HEK293 (cell line): ENCODE results near the gene SYN1.

Source experiments
- CTCF ChIA-PET: fragments of 350-600 bp; formaldehyde crosslinking; extraction: SDS; loops from one replicate; lab custom pipeline; 2021; ENCODE audit warnings: antibody characterized with exemption; lab: Yijun Ruan, JAX
- POLR2A ChIA-PET: fragments of 300-600 bp; formaldehyde crosslinking; extraction: SDS; loops from one replicate; lab custom pipeline; 2020; ENCODE audit warnings: antibody characterized with exemption, inconsistent platforms; lab: Yijun Ruan, JAX
- H3K27ac ChIP-seq: fragments of 200-500 bp; sonication (Bioruptor generic); 2 replicates; pipeline ENCODE4 v1.5.1; 2014; ENCODE audit warnings: low read depth, low read length, control low read depth, inconsistent platforms; ENCODE audit errors: extremely low read depth
- H3K36me3 ChIP-seq, 2 experiments: fragments of 200-500 bp in 1 of 2; sonication (Bioruptor generic) in 1 of 2; 1 replicate in 1 of 2; 2 replicates in 1 of 2; pipeline ENCODE4 v1.5.1; 2014 to 2017; ENCODE audit warnings: inconsistent platforms in 2 of 2, low read length in 2 of 2; ENCODE audit not compliant: control insufficient read depth in 2 of 2, insufficient read depth in 1 of 2
- H3K4me1 ChIP-seq: fragments of 200-500 bp; sonication (Bioruptor generic); 2 replicates; pipeline ENCODE4 v1.5.1; 2014; ENCODE audit warnings: mild to moderate bottlenecking, low read length, inconsistent platforms; ENCODE audit not compliant: control insufficient read depth, insufficient read depth
- H3K4me3 ChIP-seq: 2 replicates; pipeline ENCODE4 v1.5.1; 2011; ENCODE audit warnings: low read depth, mild to moderate bottlenecking, control low read depth, low read length, moderate library complexity
- H3K9me3 ChIP-seq: fragments of 200-500 bp; sonication (Bioruptor generic); 2 replicates; pipeline ENCODE4 v1.5.1; 2014; ENCODE audit warnings: low read depth, low read length, inconsistent platforms; ENCODE audit not compliant: control insufficient read depth, insufficient read depth
- FEZF1 ChIP-seq: fragments of 450-650 bp; formaldehyde crosslinking; IDR thresholded peaks from 2 replicates; pipeline ENCODE4 v1.5.1; 2016; ENCODE audit warnings: missing biosample characterization, missing genetic modification characterization
- KLF7 ChIP-seq: fragments of 450-650 bp; formaldehyde crosslinking; IDR thresholded peaks from 2 replicates; pipeline ENCODE4 v1.5.1; 2016; ENCODE audit warnings: missing biosample characterization, missing genetic modification characterization, borderline replicate concordance
- OVOL3 ChIP-seq: fragments of 450-650 bp; formaldehyde crosslinking; IDR thresholded peaks from 2 replicates; pipeline ENCODE4 v1.5.1; 2016; ENCODE audit warnings: missing biosample characterization, missing genetic modification characterization
- PRDM1 ChIP-seq: fragments of 450-650 bp; formaldehyde crosslinking; IDR thresholded peaks from 2 replicates; pipeline ENCODE4; 2016; ENCODE audit warnings: missing biosample characterization, missing genetic modification characterization
- RBAK ChIP-seq: fragments of 450-650 bp; formaldehyde crosslinking; IDR thresholded peaks from 2 replicates; pipeline ENCODE4 v1.5.1; 2016; ENCODE audit warnings: missing biosample characterization, missing genetic modification characterization
- SCRT1 ChIP-seq: fragments of 450-650 bp; formaldehyde crosslinking; IDR thresholded peaks from 2 replicates; pipeline ENCODE4 v1.5.1; 2016; ENCODE audit warnings: missing biosample characterization, missing genetic modification characterization, borderline replicate concordance
- SETDB1 ChIP-seq: IDR thresholded peaks from one replicate; pipeline ENCODE4 v1.6.1; 2017; ENCODE audit warnings: mild to moderate bottlenecking, low read length, moderate library complexity, mixed read lengths; ENCODE audit not compliant: insufficient read length
- SP7 ChIP-seq: fragments of 450-650 bp; formaldehyde crosslinking; IDR thresholded peaks from 2 replicates; pipeline ENCODE4 v1.5.1; 2016; ENCODE audit warnings: missing biosample characterization, missing genetic modification characterization
- TCF7L2 ChIP-seq: IDR thresholded peaks from 2 replicates; pipeline ENCODE4 v1.6.1; 2011; ENCODE audit warnings: low read depth, mild to moderate bottlenecking, inconsistent platforms, low read length, moderate library complexity, borderline replicate concordance
- ZBTB6 ChIP-seq: fragments of 450-650 bp; formaldehyde crosslinking; IDR thresholded peaks from 2 replicates; pipeline ENCODE4 v1.5.1; 2017; ENCODE audit warnings: missing biosample characterization, missing genetic modification characterization
- ZIC2 ChIP-seq: fragments of 450-650 bp; formaldehyde crosslinking; IDR thresholded peaks from 2 replicates; pipeline ENCODE4 v1.5.1; 2016; ENCODE audit warnings: missing biosample characterization, missing genetic modification characterization
- ZNF121 ChIP-seq: fragments of 450-650 bp; formaldehyde crosslinking; IDR thresholded peaks from 2 replicates; pipeline ENCODE4 v1.5.1; 2016; ENCODE audit warnings: missing biosample characterization, missing genetic modification characterization
- ZNF132 ChIP-seq: fragments of 450-650 bp; formaldehyde crosslinking; IDR thresholded peaks from 2 replicates; pipeline ENCODE4 v1.5.1; 2017; ENCODE audit warnings: missing biosample characterization, missing genetic modification characterization, borderline replicate concordance
- ZNF18 ChIP-seq: fragments of 450-650 bp; formaldehyde crosslinking; IDR thresholded peaks from 2 replicates; pipeline ENCODE4 v1.5.1; 2016; ENCODE audit warnings: missing biosample characterization, missing genetic modification characterization
- ZNF19 ChIP-seq: fragments of 450-650 bp; formaldehyde crosslinking; IDR thresholded peaks from 2 replicates; pipeline ENCODE4; 2016; ENCODE audit warnings: missing biosample characterization, missing genetic modification characterization, low read depth
- ZNF23 ChIP-seq: fragments of 450-650 bp; formaldehyde crosslinking; IDR thresholded peaks from 2 replicates; pipeline ENCODE4 v1.5.1; 2016; ENCODE audit warnings: missing biosample characterization, missing genetic modification characterization, borderline replicate concordance
- ZNF248 ChIP-seq: fragments of 450-650 bp; formaldehyde crosslinking; IDR thresholded peaks from 2 replicates; pipeline ENCODE4 v1.5.1; 2017; ENCODE audit warnings: missing biosample characterization, missing genetic modification characterization
- ZNF274 ChIP-seq, 2 experiments: fragments of 200-500 bp in 1 of 2; fragments of 450-650 bp in 1 of 2; sonication (Bioruptor generic) in 1 of 2; formaldehyde crosslinking in 1 of 2; IDR thresholded peaks; 2 replicates each; pipeline versions ENCODE4 v1.5.1 to v1.6.1; 2014 to 2016; ENCODE audit warnings: borderline replicate concordance in 1 of 2, inconsistent platforms in 1 of 2, low read length in 1 of 2, missing biosample characterization in 1 of 2, missing genetic modification characterization in 1 of 2
- ZNF302 ChIP-seq: fragments of 450-650 bp; formaldehyde crosslinking; IDR thresholded peaks from 2 replicates; pipeline ENCODE4 v1.5.1; 2016; ENCODE audit warnings: missing biosample characterization, missing genetic modification characterization, low read depth
- ZNF311 ChIP-seq: fragments of 450-650 bp; formaldehyde crosslinking; IDR thresholded peaks from 2 replicates; pipeline ENCODE4 v1.5.1; 2017; ENCODE audit warnings: missing biosample characterization, missing genetic modification characterization, borderline replicate concordance
- ZNF335 ChIP-seq: fragments of 450-650 bp; formaldehyde crosslinking; conservative IDR thresholded peaks from 2 replicates; pipeline ENCODE4 v1.5.1; 2016; ENCODE audit warnings: missing biosample characterization, missing genetic modification characterization
- ZNF549 ChIP-seq: fragments of 450-650 bp; IDR thresholded peaks from 2 replicates; pipeline ENCODE4 v1.5.1; 2018; ENCODE audit warnings: missing biosample characterization, missing genetic modification characterization, mild to moderate bottlenecking, inconsistent platforms, moderate library complexity
- ZNF558 ChIP-seq: fragments of 450-650 bp; formaldehyde crosslinking; IDR thresholded peaks from 2 replicates; pipeline ENCODE4 v1.5.1; 2016; ENCODE audit warnings: missing biosample characterization, missing genetic modification characterization
- ZNF610 ChIP-seq: fragments of 450-650 bp; formaldehyde crosslinking; IDR thresholded peaks from 2 replicates; pipeline ENCODE4 v1.5.1; 2016; ENCODE audit warnings: missing biosample characterization, missing genetic modification characterization, borderline replicate concordance
- ZNF658 ChIP-seq: fragments of 450-650 bp; formaldehyde crosslinking; IDR thresholded peaks from 2 replicates; pipeline ENCODE4; 2016; ENCODE audit warnings: missing biosample characterization, missing genetic modification characterization
- ZNF747 ChIP-seq: fragments of 450-650 bp; formaldehyde crosslinking; IDR thresholded peaks from 2 replicates; pipeline ENCODE4 v1.5.1; 2016; ENCODE audit warnings: missing biosample characterization, missing genetic modification characterization
- ZNF768 ChIP-seq: fragments of 450-650 bp; formaldehyde crosslinking; IDR thresholded peaks from 2 replicates; pipeline ENCODE4 v1.5.1; 2018; ENCODE audit warnings: missing biosample characterization, mild to moderate bottlenecking, missing genetic modification characterization
- ZNF791 ChIP-seq: fragments of 450-650 bp; formaldehyde crosslinking; IDR thresholded peaks from 2 replicates; pipeline ENCODE4 v1.5.1; 2016; ENCODE audit warnings: missing biosample characterization, missing genetic modification characterization
- ZSCAN23 ChIP-seq: fragments of 450-650 bp; formaldehyde crosslinking; IDR thresholded peaks from 2 replicates; pipeline ENCODE4 v1.5.1; 2016; ENCODE audit warnings: missing biosample characterization, missing genetic modification characterization

The SYN1 gene

GRCh38 chrX:47661539-47661938 is 41.9 kb upstream of the SYN1 start:
- TF ChIP-seq ZNF558 = no peak
- Histone ChIP-seq H3K36me3 (peaks cover under 1 to 12% of the 10 kb centered on the region in 2 experiments; a peak in 2 of 3 replicates), H3K4me1 (no peaks in the 10 kb centered on the region), H3K4me3 (no peak overlapping the region), H3K27ac (no peak overlapping the region), H3K9me3 (no peaks in the 10 kb centered on the region)
- POLR2A ChIA-PET = no interaction called here
- CTCF ChIA-PET = interaction anchor here (0.5 kb wide), 1 partner anchor 1205 kb away, joined by 7 read pairs; no protein-coding TSS in a partner anchor

GRCh38 chrX:47659421-47659726 is 39.7 kb upstream of the SYN1 start:
- POLR2A ChIA-PET = interaction anchor here (0.5 kb wide), 1 partner anchor 62 kb away, joined by 3 read pairs; no protein-coding TSS in a partner anchor
- Histone ChIP-seq H3K4me3 (peak overlapping the region; percentile 78), H3K9me3 (no peaks in the 10 kb centered on the region), H3K36me3 (peaks cover 8 to 33% of the 10 kb centered on the region in 2 experiments; a peak in 2 of 3 replicates), H3K27ac (peak overlapping the region; percentile 85; the same call in 1 of the 2 replicates), H3K4me1 (no peaks in the 10 kb centered on the region)
- CTCF ChIA-PET = no interaction called here
- no peak for TF ChIP-seq ZNF302 (tag by site-specific recombination)
- TF ChIP-seq SCRT1 (tag by site-specific recombination) = no peak
- TF ChIP-seq ZNF335 = peak; percentile 24; the same call in 1 of the 2 replicates
- no peak for TF ChIP-seq ZNF19 (tag by site-specific recombination)
- TF ChIP-seq ZNF132 = no peak
- TF ChIP-seq ZNF747 (tag by site-specific recombination) = no peak
- no peak for TF ChIP-seq ZNF658
- no peak for TF ChIP-seq FEZF1 (tag by site-specific recombination)
- peak; percentile 76 for TF ChIP-seq SETDB1
- TF ChIP-seq ZBTB6 (tag by site-specific recombination) = no peak
- TF ChIP-seq ZNF18 (tag by site-specific recombination) = no peak
- TF ChIP-seq ZNF23 (tag by site-specific recombination) = no peak
- TF ChIP-seq ZIC2 (tag by site-specific recombination) = no peak
- no peak for TF ChIP-seq ZNF311 (tag by site-specific recombination)
- TF ChIP-seq TCF7L2 = peak; percentile 60; the same call in 1 of the 2 replicates

- Histone ChIP-seq H3K27ac (peak within 1 kb of the TSS; percentile 85), H3K9me3 (no peaks in the 10 kb centered on the region), H3K4me1 (no peaks in the 10 kb centered on the region), H3K4me3 (peak within 1 kb of the TSS; percentile 78), H3K36me3 (peaks cover 12 to 36% of the 10 kb centered on the region in 2 experiments; a peak in 2 of 3 replicates)
- ChIA-PET POLR2A (interaction anchor here (0.5 kb wide), 1 partner anchor 61 kb away, joined by 3 read pairs; no protein-coding TSS in a partner anchor), CTCF (no interaction called here)
- TF ChIP-seq ZNF274 (IDR thresholded peaks at IDR 0.05; ENCODE audit: low read length) = no peak
- TF ChIP-seq ZNF274 (tag by site-specific recombination; IDR thresholded peaks at IDR 0.05; ENCODE audit: borderline replicate concordance) = no peak
- 0 out of 2 replicates have a peak, but pooled peaks have one; percentile 14 for TF ChIP-seq OVOL3 (tag by site-specific recombination)
- TF ChIP-seq KLF7 = peak; percentile 14; the same call in 1 of the 2 replicates
- peak; percentile 83 for TF ChIP-seq SP7 (tag by site-specific recombination)
- TF ChIP-seq RBAK (tag by site-specific recombination) = no peak
- TF ChIP-seq ZSCAN23 = no peak
- no peak for TF ChIP-seq ZNF791 (tag by site-specific recombination)
- TF ChIP-seq PRDM1 (tag by site-specific recombination) = peak; percentile 79
- no peak for TF ChIP-seq ZNF768
- no peak for TF ChIP-seq ZNF549 (tag by site-specific recombination)
- TF ChIP-seq ZNF248 (tag by site-specific recombination) = no peak
- TF ChIP-seq ZNF121 (tag by site-specific recombination) = no peak
- TF ChIP-seq ZNF610 (tag by site-specific recombination) = no peak
- no peak for TF ChIP-seq ZBTB6 (tag by site-specific recombination)
These were observed 39.2 kb upstream of the SYN1 start, which contains the start of gene UXT for GRCh38 chrX:47658684-47659420. Gene UXT (minus strand): TSS chrX:47659180. CDS start chrX:47658927, 253 bp downstream.
